Measurements from ENCODE around the gene SLC35G4.

- no peak for TF ChIP-seq CTCF (IDR thresholded peaks at IDR 0.05; ENCODE audit: low read depth, low read length)
- TF ChIP-seq EZH2phosphoT487 (IDR thresholded peaks at IDR 0.05; ENCODE audit: low read depth): no peak
Measured at GRCh38 chr18:11657554-11657953, 48.2 kb downstream of the SLC35G4 start.
